GM21515 (cell line): ENCODE results near the gene ADM.

Experiments
- ATAC-seq: cut with Tn5 transposase; IDR thresholded peaks from one replicate; pipeline ENCODE4 v1.9.1; 2021; ENCODE audit not compliant: unreplicated experiment

The ADM gene

DNA sequence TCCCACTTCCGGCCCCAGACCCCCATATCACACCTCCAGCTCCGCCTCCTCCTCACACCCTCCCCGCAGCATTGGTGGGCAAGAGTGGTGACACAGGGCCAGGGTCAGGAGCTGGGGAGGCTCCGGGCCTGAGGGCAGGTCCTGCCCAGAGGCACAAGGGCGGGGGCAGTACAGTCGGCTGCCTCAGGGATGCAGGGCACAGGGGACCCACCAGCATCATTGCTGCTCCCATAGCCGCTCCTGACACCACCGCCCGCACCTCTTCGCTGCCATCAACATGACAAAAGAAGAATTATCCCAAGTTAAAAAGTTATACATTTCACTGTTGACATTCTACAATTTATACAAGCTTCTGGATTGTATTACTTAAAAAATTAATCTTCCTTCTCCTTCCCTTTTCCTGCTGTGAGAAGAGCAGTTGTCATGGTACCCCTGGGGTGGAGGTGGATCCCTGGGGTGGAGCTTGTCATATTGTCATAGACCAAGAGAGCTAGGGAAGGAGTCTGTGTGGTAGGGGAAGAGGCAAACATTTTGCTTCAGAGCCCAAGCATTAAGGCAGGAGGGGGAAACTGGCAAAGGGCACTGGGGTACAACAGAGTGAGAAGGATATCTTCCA, 15.0 kb upstream of the ADM start:
- ATAC-seq = no peak

DNA sequence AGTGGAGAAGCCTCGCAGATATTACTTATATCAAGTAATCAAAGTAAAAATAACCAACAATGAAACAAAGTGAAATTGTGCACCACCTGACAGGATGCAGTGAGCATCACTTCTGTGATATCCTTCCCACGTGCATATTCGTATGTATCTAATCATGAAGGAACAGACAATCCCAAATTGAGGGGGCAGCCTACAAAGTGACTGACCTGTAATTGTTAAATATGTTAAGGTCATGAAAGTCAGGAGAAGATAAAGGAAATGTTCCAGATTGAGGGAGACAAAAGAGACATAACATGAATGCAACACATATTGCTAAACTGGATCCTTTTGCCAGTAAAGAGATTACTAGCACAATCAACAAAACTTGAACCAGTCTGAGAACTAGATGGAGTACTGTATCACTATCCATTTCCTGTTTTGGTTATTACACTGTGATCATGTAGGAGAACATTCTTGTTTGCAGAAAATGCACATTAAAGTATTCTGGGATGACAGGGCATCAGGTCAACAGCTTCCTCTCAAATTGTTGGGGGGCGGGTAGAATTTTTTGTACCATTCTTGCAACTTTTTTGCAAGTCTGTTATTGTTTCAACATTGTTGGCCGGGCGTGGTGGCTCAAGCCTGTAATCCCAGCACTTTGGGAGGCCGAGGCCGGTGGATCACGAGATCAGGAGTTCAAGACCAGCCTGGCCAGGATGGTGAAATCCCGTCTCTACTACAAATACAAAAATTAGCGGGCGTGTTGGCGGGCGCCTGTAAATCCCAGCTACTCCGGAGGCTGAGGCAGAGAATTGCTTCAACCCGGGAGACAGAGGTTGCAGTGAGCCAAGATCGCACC, 12.9 kb upstream of the ADM start:
- ATAC-seq = no peak

DNA sequence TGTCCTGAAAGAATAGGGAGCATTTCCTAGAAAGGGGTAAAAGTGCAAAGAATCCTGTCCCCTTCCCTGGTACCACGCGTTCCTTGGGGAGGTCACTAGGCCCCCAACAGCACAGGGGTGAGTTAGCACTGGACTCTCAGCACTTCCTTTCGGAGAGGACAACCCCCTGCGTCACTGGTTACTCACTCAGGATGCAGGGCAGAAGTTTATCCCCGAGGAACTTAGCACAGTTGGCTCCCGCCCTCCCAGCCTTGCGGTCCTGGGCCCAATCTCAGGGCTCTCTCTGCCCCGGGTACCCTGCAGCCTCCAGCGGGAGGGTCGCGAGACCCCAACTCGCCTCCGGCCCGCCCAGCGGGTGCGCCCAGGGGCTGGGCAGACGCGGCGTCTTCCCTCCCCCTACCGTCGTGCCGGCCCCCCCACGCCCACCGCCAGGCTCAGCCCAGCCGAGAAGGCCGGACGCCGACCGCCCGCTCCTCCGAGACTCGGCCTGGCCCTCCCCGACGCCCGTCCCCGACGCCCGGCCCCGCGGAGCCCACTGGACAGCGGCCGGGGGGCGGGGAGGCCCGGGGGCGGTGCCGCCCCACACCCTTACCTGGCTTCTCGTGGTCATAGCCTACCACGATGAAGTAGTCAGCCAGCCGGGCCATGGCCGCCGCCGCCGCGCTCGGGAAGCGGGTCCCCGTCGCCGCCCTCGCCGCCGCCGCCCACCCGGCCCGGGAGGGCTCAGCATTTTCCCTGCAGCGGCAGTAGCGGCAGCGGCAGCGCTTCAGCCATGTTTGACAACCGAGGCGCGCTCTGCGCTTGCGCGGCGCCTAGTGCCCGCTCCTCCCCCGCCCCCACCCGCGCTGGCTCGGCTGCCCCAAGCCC, 11.2 kb upstream of the ADM start, which contains the start of gene SBF2:
Gene SBF2, minus strand, starts transcription at position 797 of the 867 bp plus-strand sequence. Its CDS starts 150 bp downstream, at position 647.
- peak; percentile 45 for ATAC-seq

DNA sequence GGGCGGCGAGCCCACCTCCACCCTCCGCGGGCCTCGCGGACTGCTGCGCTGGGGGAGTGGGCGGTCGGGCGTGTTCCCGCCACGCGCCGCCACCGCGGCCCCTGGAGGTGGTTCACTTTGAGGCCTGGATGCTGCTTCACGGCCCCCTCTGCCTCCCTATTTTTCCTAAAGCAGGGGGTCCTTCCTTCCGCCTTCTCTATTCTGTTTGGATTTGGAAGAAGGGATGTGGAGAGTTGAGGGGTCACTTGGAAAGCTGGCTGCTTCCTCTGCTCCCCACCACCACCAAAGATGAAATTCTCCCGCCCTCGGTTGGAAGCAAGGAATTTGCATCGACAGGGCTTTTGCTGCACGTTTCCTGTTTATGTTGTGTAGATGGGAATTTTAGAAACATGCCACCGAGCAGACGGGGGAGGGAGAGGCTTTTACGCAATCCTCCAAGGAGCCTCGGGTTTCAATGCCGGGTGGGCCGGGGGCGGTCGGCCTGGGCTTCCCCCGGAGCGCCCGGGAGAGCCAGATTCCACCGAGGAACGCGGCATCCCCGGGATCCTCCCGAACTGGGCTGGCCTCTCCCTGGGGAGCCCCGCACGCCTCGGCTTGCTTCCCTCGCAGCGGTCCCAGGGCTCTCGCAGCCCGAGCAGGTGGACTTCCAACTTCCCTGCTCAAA, 10.5 kb upstream of the ADM start:
- ATAC-seq = no peak

DNA sequence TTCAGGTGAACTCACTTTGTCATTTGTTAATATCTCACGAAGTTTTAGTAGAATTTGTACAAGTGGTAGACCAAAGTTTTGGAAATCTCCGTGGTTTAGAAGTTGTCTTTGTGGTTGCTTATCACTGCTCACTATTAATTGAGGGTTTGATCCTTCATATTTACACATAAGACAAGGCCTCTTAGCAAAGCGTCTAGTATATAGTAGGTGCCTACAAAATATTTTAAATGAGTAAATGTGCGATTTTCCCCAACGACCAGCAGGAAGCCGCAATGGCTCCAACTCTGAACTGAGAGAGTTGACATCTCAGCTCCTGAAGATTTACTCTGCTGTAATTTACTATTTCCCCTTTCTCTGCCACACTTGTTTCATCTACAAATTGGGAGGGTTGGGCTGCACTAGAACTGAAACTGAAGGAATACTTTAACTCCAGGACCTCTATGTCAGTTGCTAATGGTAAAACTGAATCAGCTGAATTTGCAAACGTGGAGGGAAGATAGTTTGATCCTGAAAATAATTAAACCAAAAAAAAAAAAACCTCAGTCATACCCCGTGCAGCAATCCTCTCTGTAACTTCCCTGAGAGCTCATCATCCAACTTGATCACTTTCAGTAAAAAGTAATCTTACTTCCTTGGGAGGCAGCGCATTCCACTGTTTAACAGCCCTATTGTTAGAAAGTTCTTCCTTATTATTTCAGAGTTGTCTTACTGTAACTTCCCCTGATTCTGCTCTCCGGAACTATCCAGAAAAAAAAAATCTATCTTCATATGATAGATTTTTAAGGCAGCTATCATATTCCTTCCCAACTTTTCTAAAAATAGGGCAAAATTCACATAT, 9.6 kb upstream of the ADM start:
- no peak for ATAC-seq

DNA sequence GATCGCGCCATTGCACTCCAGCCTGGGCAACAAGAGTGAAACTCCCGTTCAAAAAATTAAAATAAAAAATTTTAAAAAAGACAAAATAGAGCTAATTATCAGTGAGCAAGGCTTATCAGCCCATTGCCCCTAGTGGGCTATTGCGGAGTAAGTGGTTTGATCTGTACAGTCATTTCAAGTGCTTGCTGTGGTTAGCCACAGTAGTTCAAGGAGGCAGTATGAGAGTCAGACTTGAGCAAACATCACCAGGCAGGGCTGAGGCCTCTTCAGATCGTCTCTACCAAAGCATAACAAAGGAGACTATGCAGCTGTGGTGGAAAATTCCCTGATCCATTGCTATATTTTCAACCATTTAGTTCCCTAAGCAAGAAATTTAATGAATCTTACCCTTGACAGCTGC, 6.5 kb upstream of the ADM start:
- peak; percentile 90 for ATAC-seq

DNA sequence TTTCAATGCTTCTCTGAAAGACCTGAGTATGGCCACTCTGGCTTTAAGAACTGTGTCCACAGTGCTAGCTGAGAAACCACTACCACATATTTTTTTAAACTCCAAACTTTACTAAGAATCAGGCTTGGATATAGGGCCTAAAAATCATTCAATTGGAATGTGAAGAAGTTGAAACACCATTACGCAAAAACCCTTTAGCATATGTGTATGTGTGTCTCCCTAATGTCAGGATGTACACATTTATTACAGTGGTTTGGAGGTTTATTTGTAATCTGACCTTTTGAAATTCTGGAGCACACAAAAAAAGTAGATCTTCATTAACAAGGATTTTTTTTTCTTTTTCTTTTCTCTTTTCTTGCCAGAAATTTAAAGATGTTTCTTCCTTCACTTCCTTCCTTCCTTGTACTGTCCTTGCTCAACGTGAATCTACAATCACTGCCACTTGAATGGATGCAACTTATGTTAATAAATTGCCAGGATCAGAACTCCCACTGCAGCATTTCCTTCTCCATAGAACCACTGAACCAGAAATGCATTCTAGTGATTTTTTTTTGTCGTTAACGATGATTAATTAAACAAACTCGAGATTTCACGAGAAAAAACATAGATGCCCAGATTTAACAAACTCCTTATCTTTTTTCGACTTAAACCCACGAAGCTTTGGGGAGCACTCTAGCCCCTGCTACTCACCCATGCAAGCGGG, 3.1 kb upstream of the ADM start:
- ATAC-seq = no peak

GRCh38 chr11:10302359-10302743, 2.5 kb upstream of the ADM start:
- ATAC-seq = no peak

- no peak for ATAC-seq
Measured at GRCh38 chr11:10302744-10303557, 1.9 kb upstream of the ADM start.

DNA sequence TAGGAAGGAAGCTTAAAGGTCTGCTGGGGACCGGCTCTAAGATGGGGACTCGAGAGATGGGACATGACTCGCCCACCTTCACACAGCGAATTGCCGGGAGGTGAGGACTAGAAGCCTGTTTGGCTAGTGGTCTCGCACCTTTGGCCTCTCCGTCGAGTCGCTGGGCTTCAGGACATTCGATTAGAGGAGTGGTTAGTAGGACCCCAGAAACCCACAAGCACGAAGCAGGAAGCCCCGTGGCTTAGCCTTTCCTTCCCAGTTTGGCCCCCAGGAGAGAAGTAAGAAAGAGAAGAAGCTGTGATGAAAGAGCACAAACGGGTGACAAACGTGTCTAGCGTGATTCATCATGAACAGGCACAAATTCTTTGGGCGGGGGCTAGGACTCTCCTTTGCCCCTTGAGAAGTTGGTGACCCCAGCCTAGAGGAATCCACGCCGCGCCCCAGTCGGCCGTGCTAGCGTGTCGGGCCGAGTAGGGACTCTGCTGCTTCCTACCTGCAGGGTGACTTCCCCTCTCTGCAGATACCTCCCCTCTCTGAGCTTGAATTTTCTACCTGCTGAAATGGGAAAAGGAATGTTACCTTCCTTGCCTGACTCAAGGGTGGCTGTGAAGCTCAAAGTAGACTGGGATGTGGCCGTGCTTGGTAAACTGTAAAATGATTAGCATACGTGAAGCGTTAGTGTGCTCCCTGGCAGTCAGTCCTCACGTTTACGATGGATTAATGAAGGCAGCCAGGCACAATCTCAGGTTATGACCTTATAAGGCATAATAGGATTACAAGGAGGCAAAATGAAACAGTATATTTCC, 1.1 kb upstream of the ADM start:
- ATAC-seq = no peak

DNA sequence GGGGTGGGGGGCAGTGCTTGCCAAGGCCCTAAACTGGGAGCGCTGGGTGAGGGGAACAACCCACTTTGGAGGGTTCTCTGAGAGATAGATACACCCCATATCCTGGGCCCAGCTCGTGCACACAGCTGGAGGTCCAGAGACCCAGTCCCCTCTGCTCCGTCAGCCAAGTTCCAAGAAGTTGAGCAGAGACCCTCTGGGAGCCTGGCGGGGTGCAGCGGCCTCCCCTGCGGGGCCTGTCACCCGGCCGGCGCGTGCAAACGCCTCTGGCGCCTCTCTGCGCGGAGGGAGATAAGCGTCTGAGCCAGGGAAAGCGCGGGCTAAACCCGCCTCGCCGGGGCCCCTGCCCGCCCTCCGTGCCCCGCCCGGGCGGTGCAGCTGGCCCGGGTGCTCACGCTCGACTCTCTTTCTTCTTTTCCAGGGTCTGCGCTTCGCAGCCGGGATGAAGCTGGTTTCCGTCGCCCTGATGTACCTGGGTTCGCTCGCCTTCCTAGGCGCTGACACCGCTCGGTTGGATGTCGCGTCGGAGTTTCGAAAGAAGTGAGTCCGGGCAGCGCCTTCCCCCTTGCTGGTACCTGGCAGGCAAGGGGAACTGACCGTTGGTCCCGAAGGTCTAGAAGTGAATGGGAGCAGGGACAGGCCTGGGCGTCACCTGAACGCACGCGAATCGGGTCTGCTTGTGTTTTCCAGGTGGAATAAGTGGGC, 540 bp downstream of the ADM start:
- ATAC-seq = no peak

DNA sequence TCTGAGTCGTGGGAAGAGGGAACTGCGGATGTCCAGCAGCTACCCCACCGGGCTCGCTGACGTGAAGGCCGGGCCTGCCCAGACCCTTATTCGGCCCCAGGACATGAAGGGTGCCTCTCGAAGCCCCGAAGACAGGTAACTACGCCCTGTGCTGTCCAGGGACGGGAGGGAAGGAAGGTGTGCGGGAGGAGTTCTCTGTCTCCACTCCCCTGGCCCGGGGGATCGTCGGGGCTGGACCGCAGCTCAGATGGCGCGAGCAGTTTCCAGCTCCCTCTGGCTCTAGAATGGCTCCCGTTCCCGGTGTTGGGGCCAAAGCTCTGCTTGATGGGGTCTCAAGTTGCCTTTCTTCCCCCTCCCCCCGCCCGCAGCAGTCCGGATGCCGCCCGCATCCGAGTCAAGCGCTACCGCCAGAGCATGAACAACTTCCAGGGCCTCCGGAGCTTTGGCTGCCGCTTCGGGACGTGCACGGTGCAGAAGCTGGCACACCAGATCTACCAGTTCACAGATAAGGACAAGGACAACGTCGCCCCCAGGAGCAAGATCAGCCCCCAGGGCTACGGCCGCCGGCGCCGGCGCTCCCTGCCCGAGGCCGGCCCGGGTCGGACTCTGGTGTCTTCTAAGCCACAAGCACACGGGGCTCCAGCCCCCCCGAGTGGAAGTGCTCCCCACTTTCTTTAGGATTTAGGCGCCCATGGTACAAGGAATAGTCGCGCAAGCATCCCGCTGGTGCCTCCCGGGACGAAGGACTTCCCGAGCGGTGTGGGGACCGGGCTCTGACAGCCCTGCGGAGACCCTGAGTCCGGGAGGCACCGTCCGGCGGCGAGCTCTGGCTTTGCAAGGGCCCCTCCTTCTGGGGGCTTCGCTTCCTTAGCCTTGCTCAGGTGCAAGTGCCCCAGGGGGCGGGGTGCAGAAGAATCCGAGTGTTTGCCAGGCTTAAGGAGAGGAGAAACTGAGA, 1.4 kb downstream of the ADM start:
- ATAC-seq = no peak

- ATAC-seq = no peak
Measured at GRCh38 chr11:10307022-10307399, 2.1 kb downstream of the ADM start.

DNA sequence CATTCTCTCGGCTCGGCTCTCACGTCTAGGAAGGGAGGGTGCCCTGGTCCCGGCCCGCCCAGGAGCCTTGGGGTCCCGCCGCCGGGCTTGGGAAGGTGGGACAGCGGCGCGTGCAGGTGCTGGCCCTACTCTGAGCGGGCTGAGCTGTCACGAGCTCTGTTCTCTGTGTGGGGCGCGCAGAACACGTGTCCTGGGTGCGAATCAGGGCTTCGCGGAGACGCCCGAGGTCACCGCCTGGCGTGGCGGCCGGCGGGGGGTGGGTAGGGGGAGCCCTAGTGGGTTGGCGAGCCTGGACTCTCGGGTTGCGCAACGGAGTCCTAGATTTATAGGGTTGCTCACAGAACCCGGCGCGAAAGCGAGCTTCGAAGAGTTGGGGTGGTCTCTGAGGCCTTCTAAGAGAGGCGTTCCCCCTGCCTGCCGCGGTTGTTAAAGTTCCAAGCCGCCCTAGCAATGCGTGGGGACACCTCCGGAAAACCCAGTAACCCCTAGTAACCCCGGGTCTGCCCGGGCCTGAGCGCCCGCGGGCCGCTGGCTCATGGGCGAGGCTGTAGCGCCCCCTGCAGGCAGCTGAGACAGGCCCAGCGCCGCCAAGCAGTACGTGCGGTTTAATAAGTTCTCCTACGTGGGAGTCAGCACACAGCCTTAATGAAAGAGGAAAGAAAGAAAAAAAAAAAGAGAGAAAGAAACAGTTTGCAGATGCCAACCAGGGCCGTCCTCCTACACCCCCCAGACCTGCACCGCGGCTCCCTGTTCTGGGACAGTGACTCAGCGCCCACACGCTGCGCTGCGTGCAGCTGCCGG, 2.7 kb downstream of the ADM start:
- ATAC-seq = peak; percentile 69

DNA sequence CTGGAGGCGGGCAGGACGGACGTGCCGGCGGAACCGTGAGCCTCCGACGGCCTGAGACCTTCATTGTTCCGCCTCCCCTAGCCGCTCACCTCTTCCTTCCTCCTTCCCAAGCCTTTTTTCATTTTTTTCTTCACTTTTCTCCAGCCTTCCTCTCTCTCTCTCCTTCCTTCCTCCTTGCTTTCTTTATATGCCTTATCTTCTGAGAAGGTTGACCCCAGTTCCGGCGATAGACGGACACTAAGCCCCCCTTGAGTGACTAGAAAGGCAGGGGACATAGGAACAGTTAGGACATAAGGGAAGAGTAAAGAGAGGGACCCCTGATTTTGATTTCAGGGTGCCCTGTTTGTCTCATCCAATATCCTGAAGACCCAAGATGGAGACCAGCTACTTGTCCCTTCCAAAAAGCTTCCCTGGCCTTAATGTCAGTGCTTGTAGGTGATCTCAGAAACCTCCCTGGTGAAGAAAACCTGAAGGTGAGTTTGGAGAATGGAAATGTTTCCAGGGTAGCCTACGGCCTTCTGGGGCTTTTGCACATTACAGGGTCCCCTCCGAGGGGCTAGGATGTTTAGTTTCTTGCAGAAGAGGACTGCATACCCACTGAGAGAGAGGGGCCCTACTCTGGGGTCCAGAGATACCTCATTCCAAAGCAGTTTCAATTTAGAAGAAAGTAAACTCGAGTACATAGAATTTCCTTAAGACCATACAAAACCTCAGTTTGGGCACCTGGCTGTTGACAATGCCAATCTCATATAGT, 3.5 kb downstream of the ADM start:
- no peak for ATAC-seq
